Astrocyte (in vitro differentiated cells and primary cell): ENCODE results near the gene ATRN.

Experiments used
- CTCF ChIP-seq: IDR thresholded peaks from 2 replicates; pipeline ENCODE4 v1.5.1; 2011; ENCODE audit warnings: low read depth, mild to moderate bottlenecking, inconsistent platforms, low read length, moderate library complexity; ENCODE audit not compliant: insufficient read depth
- EZH2 ChIP-seq: IDR thresholded peaks from 2 replicates; pipeline ENCODE4 v1.6.1; 2012; ENCODE audit warnings: mild to moderate bottlenecking, low read length, inconsistent platforms; ENCODE audit not compliant: insufficient read depth

- TF ChIP-seq EZH2: no peak
- no peak for TF ChIP-seq CTCF
These were observed 200.1 kb downstream of the ATRN start for GRCh38 chr20:3670945-3671344.
